ENCODE results near the gene TAMALIN.

DNA sequence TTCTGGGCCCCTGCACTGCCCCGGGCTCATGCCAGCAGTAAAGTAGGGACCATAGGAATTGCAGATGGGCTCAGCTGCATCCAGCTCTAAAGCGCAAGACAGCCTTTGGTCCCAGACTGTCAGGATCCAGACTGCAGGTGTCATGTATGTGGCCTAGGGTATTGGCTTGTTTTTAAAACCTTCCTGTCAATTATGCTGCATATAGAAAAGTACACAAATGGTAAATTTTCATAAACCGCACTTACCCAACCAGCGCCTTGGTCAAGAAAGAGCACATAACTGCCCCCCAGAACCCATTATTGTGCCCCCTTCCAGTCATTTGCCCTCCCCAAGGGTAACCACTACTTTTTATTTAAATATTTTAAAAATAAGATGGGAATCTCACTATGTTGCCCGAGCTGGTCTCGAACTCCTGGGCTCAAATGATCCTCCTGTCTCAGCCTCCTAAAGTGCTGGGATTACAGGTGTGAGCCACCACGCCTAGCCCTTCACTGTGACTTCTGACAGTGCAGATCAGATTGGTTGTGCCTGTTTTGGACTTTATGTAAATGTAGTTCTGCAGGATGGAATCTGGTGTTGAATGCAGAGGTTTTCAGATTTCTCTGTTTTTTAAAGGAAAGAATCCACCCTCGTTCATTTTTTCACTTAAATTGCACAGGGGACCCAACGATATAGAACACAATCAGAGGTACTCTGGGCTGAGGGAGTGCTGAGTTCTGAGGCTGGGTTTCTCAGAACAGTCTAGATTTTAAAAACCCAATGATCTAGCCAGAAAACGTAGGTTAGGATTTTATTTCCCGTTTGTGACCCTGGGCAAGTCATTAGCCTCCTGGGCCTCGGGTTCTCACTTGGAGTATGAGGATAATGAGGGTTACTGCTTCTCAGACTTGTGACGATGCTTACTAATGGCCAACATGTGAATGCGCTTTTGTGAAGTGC is 51.2 kb downstream of the TAMALIN start:
- TF ChIP-seq POLR2AphosphoS5 (IDR thresholded peaks at IDR 0.05): no peak
- TF ChIP-seq EP300 (IDR thresholded peaks at IDR 0.05): no peak
- TF ChIP-seq POLR2A (IDR thresholded peaks at IDR 0.05): no peak
- TF ChIP-seq, protein P1, sequence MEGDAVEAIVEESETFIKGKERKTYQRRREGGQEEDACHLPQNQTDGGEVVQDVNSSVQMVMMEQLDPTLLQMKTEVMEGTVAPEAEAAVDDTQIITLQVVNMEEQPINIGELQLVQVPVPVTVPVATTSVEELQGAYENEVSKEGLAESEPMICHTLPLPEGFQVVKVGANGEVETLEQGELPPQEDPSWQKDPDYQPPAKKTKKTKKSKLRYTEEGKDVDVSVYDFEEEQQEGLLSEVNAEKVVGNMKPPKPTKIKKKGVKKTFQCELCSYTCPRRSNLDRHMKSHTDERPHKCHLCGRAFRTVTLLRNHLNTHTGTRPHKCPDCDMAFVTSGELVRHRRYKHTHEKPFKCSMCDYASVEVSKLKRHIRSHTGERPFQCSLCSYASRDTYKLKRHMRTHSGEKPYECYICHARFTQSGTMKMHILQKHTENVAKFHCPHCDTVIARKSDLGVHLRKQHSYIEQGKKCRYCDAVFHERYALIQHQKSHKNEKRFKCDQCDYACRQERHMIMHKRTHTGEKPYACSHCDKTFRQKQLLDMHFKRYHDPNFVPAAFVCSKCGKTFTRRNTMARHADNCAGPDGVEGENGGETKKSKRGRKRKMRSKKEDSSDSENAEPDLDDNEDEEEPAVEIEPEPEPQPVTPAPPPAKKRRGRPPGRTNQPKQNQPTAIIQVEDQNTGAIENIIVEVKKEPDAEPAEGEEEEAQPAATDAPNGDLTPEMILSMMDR (IDR thresholded peaks at IDR 0.05): no peak

Data from gastroesophageal sphincter (tissue), 3 donors.